ENCODE results near the gene CKLF.
A peak's percentile ranks its signal among the peaks of the same experiment; 100 is the strongest.
"Not testable (repeated sequence)": the region's sequence is repeated elsewhere in the genome, so short reads cannot be mapped to it uniquely, and the experiment has no call there.

CKLF gene

GRCh38 chr16:66552286-66553177 is at the start of gene CKLF:
Gene CKLF, plus strand, starts transcription at chr16:66552576. Its CDS starts 140 bp downstream, at chr16:66552716.
- peak; percentile 85 for DNase-seq (ENCODE audit: low read depth)

GRCh38 chr16:66503030-66503429 is 49.3 kb upstream of the CKLF start:
- no peak for DNase-seq (ENCODE audit: low read depth)

GRCh38 chr16:66503612-66504011 is 48.8 kb upstream of the CKLF start:
- no peak for DNase-seq (ENCODE audit: low read depth)

GRCh38 chr16:66507731-66508239 is 44.6 kb upstream of the CKLF start:
- DNase-seq (ENCODE audit: low read depth) = no peak

GRCh38 chr16:66508248-66508913 is 44.0 kb upstream of the CKLF start:
- no peak for DNase-seq (ENCODE audit: low read depth)

GRCh38 chr16:66508914-66509496 is 43.4 kb upstream of the CKLF start:
- DNase-seq (ENCODE audit: low read depth) = no peak

- no peak for DNase-seq (ENCODE audit: low read depth)
Measured at GRCh38 chr16:66509576-66509975, 42.8 kb upstream of the CKLF start.

- no peak for DNase-seq (ENCODE audit: low read depth)
Measured at GRCh38 chr16:66510298-66510697, 42.1 kb upstream of the CKLF start.

GRCh38 chr16:66510711-66511601 is 41.4 kb upstream of the CKLF start:
- no peak for DNase-seq (ENCODE audit: low read depth)

GRCh38 chr16:66511602-66512271 is 40.6 kb upstream of the CKLF start:
- DNase-seq (ENCODE audit: low read depth) = no peak

- no peak for DNase-seq (ENCODE audit: low read depth)
Measured at GRCh38 chr16:66512272-66513110, 39.9 kb upstream of the CKLF start.

GRCh38 chr16:66513111-66513723 is 39.2 kb upstream of the CKLF start:
- no peak for DNase-seq (ENCODE audit: low read depth)

GRCh38 chr16:66514391-66514790 is 38.0 kb upstream of the CKLF start:
- not testable (repeated sequence) for DNase-seq (ENCODE audit: low read depth)

- DNase-seq (ENCODE audit: low read depth) = not testable (repeated sequence)
Measured at GRCh38 chr16:66514980-66515595, 37.3 kb upstream of the CKLF start.

GRCh38 chr16:66515596-66516508 is 36.5 kb upstream of the CKLF start:
- no peak for DNase-seq (ENCODE audit: low read depth)

- no peak for DNase-seq (ENCODE audit: low read depth)
Measured at GRCh38 chr16:66516509-66516807, 35.9 kb upstream of the CKLF start.

- DNase-seq (ENCODE audit: low read depth) = peak; percentile 29
Measured at GRCh38 chr16:66516808-66517585, 35.4 kb upstream of the CKLF start.
